Natural killer cell (primary cell): ENCODE data around the gene RERE. TPM values are rescaled to one million over a fixed set of nuclear protein-coding genes. Genes with fewer than 3 reads are reported as not detected.
"Not testable (repeated sequence)": the region's sequence is repeated elsewhere in the genome, so short reads cannot be mapped to it uniquely, and the experiment has no call there.

Source experiments
- ATAC-seq, 3 donors: fragments of 150-1000 bp in 2 of 3; fragments of 200-7000 bp in 1 of 3; cut with Tn5 transposase; 1 replicate in 1 of 3; 2 replicates in 2 of 3; pipeline ENCODE4 v1.10.0; 2021; ENCODE audit warnings: mild to moderate bottlenecking in 2 of 3, moderate library complexity in 2 of 3
- DNase-seq, 2 donors: peaks; one replicate each; pipeline versions ENCODE4 v3.0.0 to v3.0.0-alpha.2; 2013 to 2021; ENCODE audit warnings: mixed read lengths in 1 of 2
- H3K27ac ChIP-seq: one replicate; pipeline ENCODE4 v1.5.1; 2013; ENCODE audit warnings: mild to moderate bottlenecking, low read length
- H3K27me3 ChIP-seq: one replicate; pipeline ENCODE4 v1.6.1; 2013; ENCODE audit warnings: low read length; ENCODE audit not compliant: control insufficient read depth, insufficient read depth
- H3K36me3 ChIP-seq: one replicate; pipeline ENCODE4 v1.6.1; 2013; ENCODE audit warnings: low read length; ENCODE audit not compliant: control insufficient read depth, insufficient read depth
- H3K4me1 ChIP-seq: one replicate; pipeline ENCODE4 v1.6.1; 2013; ENCODE audit warnings: low read length; ENCODE audit not compliant: control insufficient read depth, insufficient read depth
- H3K4me3 ChIP-seq: one replicate; pipeline ENCODE4 v1.5.1; 2013; ENCODE audit warnings: low read length
- H3K9me3 ChIP-seq: one replicate; pipeline ENCODE4 v1.6.1; 2013; ENCODE audit warnings: low read length; ENCODE audit not compliant: control insufficient read depth, insufficient read depth
- H3K27ac Mint-ChIP-seq, 2 donors: one replicate each; pipeline ENCODE4 v1.8.0; 2022; ENCODE audit warnings: mild to moderate bottlenecking in 2 of 2, mixed read lengths in 2 of 2, moderate library complexity in 1 of 2
- H3K27me3 Mint-ChIP-seq, 2 donors: one replicate each; pipeline ENCODE4 v1.8.0; 2022; ENCODE audit warnings: low read depth in 2 of 2, mixed read lengths in 2 of 2
- H3K36me3 Mint-ChIP-seq: one replicate; pipeline ENCODE4 v1.8.0; 2022; ENCODE audit warnings: mixed read lengths
- H3K4me1 Mint-ChIP-seq, 2 donors: one replicate each; pipeline ENCODE4 v1.8.0; 2022; ENCODE audit warnings: mixed read lengths in 2 of 2
- H3K4me3 Mint-ChIP-seq: one replicate; pipeline ENCODE4 v1.8.0; 2022; ENCODE audit warnings: mild to moderate bottlenecking, moderate library complexity, mixed read lengths
- H3K9me3 Mint-ChIP-seq, 2 donors: one replicate each; pipeline ENCODE4 v1.8.0; 2022; ENCODE audit warnings: mixed read lengths in 2 of 2
- WGBS: methylation state at CpG from one replicate; pipeline ENCODE4 v1.1.7; 2013; ENCODE audit warnings: missing lambda C conversion rate; ENCODE audit not compliant: insufficient coverage; 5-methylcytosine and 5-hydroxymethylcytosine counted together
- intact Hi-C: fragments of 100-400 bp; cut with micrococcal nuclease; formaldehyde crosslinking; loops from one replicate; pipeline ENCODE4 v1.14.2; 2022
- total RNA-seq, 4 donors: library from RNA; stranded (reverse); fragments of 120-200 nt in 1 of 4; gene quantifications; one replicate each; pipeline versions ENCODE4 v1.2.3 to v1.2.4, GENCODE V29; 2013 to 2022
- TF ChIP-seq, protein P1 (sequence below): fragments of 200-600 bp; IDR thresholded peaks from one replicate; pipeline ENCODE4 v1.8.0; 2022; ENCODE audit warnings: antibody characterized with exemption

RERE gene
- total RNA-seq, 3 donors from 2014 or later (not counting 1 experiment from before 2014, with no cell fraction given) = 67.7 to 76.0 (median 73.0) TPM

DNA sequence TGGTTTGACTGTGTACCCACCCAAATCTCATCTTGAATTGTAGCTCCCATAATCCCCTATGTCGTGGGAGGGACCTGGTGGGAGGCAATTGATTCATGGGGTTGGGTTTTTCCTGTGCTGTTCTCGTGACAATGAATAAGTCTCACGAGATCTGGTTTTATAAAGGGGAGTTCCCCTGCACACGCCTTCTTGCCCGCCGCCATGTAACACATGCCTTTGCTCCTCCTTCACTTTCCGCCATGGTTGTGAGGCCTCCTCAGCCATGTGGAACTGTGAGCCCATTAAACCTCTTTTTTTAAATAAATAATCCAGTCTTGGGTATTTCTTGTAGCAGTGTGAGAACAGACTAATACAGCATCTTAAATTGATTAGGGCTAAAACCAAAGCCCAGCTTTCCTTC, 22.6 kb upstream of the RERE start:
- Mint-ChIP-seq H3K9me3 (no peaks in the 10 kb centered on the region), H3K27me3 (peaks cover 0 to 5% of the 10 kb centered on the region in 2 donors), H3K4me1 (no peaks in the 10 kb centered on the region), H3K4me3 (no peak overlapping the region), H3K36me3 (no peaks in the 10 kb centered on the region), H3K27ac (no peak overlapping the region)
- Histone ChIP-seq H3K4me1 (no peaks in the 10 kb centered on the region), H3K27me3 (no peaks in the 10 kb centered on the region), H3K27ac (no peak overlapping the region), H3K4me3 (no peak overlapping the region), H3K9me3 (no peaks in the 10 kb centered on the region), H3K36me3 (no peaks in the 10 kb centered on the region)
- 87% methylated on average over 7 of the region's 7 CpGs for WGBS
- ATAC-seq (no peak), DNase-seq (no peak)
- intact Hi-C loops = no loop called here
- TF ChIP-seq, protein P1, sequence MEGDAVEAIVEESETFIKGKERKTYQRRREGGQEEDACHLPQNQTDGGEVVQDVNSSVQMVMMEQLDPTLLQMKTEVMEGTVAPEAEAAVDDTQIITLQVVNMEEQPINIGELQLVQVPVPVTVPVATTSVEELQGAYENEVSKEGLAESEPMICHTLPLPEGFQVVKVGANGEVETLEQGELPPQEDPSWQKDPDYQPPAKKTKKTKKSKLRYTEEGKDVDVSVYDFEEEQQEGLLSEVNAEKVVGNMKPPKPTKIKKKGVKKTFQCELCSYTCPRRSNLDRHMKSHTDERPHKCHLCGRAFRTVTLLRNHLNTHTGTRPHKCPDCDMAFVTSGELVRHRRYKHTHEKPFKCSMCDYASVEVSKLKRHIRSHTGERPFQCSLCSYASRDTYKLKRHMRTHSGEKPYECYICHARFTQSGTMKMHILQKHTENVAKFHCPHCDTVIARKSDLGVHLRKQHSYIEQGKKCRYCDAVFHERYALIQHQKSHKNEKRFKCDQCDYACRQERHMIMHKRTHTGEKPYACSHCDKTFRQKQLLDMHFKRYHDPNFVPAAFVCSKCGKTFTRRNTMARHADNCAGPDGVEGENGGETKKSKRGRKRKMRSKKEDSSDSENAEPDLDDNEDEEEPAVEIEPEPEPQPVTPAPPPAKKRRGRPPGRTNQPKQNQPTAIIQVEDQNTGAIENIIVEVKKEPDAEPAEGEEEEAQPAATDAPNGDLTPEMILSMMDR = no peak

DNA sequence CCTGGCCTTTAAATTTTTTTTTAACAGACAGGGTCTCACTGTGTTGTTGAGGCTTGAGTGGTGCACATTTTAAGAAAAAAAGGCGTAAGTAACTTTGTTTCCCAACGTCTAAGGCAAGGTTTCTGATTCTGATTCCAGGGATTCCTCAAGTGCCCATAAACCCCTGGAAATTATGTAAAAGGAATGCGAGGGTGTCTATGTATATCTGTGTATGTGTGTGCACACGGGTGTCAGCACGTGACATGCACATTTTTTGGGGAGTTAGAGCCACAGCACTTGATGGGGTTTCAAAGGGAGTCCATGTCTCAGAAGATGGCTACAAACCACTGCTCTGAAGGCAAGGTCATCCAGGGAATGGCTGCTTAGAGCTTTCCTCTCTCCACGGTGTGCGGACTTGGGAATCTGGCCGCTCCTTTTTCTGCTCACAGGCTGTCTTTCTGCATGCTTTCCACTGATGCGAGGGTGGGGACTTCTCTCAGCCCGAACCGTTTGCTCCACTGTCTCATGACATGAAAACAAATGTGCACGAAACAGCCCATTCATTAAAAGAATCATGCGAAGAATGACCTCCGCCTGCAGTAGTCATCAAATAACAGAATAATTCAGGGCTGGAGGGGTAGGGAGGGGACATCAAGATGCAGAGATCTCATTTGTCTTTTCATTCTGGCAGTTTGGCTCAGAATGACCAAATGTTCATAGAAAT, 18.7 kb upstream of the RERE start:
- Histone ChIP-seq H3K27ac (no peak overlapping the region), H3K4me3 (no peak overlapping the region), H3K4me1 (no peaks in the 10 kb centered on the region), H3K36me3 (no peaks in the 10 kb centered on the region), H3K9me3 (no peaks in the 10 kb centered on the region), H3K27me3 (no peaks in the 10 kb centered on the region)
- Mint-ChIP-seq H3K4me1 (no peaks in the 10 kb centered on the region), H3K9me3 (no peaks in the 10 kb centered on the region), H3K27ac (no peak overlapping the region), H3K4me3 (no peak overlapping the region), H3K27me3 (no peaks in the 10 kb centered on the region), H3K36me3 (no peaks in the 10 kb centered on the region)
- DNase-seq (no peak), ATAC-seq (no peak)
- intact Hi-C loops = no loop called here
- WGBS = 92% methylated on average over 14 of the region's 14 CpGs
- TF ChIP-seq, protein P1 = no peak

DNA sequence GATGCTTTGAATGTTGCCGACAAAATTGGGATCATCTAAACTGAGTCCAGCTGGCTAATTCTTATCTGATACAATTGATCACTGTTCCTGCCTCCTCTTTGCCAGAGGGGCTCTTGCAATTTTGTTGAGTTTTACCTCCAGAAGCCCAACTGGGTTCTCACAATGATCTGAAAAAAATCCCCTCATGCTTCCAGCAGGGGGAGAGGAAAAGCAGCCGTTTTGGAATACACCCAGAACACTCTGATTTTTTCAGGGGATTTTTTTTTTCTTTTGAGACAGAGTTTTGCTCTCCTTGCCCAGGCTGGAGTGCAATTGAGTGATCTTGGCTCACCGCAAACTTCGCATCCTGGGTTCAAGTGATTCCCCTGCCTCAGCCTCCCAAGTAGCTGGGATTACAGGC, 13.9 kb upstream of the RERE start:
- intact Hi-C loops = no loop called here
- 79% methylated on average over 4 of the region's 4 CpGs for WGBS
- no peak overlapping the region for H3K4me3 Mint-ChIP-seq
- ATAC-seq (no peak), DNase-seq (no peak)
- H3K36me3 Mint-ChIP-seq = no peaks in the 10 kb centered on the region
- no peak overlapping the region for H3K4me3 ChIP-seq
- peaks cover 8% of the 10 kb centered on the region in 2 donors for H3K4me1 Mint-ChIP-seq
- no peaks in the 10 kb centered on the region for H3K9me3 ChIP-seq
- H3K27ac Mint-ChIP-seq = no peak overlapping the region
- H3K9me3 Mint-ChIP-seq = no peaks in the 10 kb centered on the region
- no peaks in the 10 kb centered on the region for H3K27me3 ChIP-seq
- TF ChIP-seq, protein P1 = no peak
- no peaks in the 10 kb centered on the region for H3K27me3 Mint-ChIP-seq
- H3K36me3 ChIP-seq = no peaks in the 10 kb centered on the region
- no peak overlapping the region for H3K27ac ChIP-seq
- H3K4me1 ChIP-seq = peaks cover 13% of the 10 kb centered on the region

DNA sequence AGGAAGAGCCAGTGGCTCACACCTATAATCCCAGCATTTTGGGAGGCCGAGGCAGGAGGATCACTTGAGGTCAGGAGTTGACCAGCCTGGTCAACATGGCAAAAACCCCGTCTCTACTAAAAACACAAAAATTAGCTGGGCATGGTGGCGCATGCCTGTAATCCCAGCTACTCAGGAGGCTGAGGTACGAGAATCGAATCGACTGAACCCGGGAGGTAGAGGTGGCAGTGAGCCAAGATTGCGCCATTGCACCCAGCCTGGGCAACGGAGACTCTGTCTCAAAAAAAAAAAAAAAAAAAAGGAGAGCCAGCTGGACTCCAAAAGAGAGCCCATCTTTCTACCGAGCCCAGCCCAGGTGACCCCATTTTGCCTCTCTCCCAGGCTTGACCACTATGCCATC, 13.3 kb upstream of the RERE start:
- H3K27me3 ChIP-seq, H3K9me3 Mint-ChIP-seq, H3K36me3 ChIP-seq, H3K27me3 Mint-ChIP-seq, H3K9me3 ChIP-seq, ATAC-seq, H3K36me3 Mint-ChIP-seq, DNase-seq, H3K4me3 ChIP-seq, intact Hi-C loops, H3K4me3 Mint-ChIP-seq, H3K27ac ChIP-seq, H3K27ac Mint-ChIP-seq: not testable (repeated sequence)
- 83% methylated on average over 9 of the region's 10 CpGs for WGBS
- H3K4me1 ChIP-seq = peaks cover 16% of the 10 kb centered on the region
- H3K4me1 Mint-ChIP-seq = peaks cover 8 to 13% of the 10 kb centered on the region in 2 donors
